Activated CD4-positive, alpha-beta T cell treated with anti-CD3 and anti-CD28 coated beads for 1 hour (primary cell): ENCODE measurements around the gene WDR37.
"Not testable (repeated sequence)": the region's sequence is repeated elsewhere in the genome, so short reads cannot be mapped to it uniquely, and the experiment has no call there.

Experiments
- DNase-seq: peaks from one replicate; pipeline ENCODE4 v3.0.0-alpha.2; 2020

Gene WDR37, protein sequence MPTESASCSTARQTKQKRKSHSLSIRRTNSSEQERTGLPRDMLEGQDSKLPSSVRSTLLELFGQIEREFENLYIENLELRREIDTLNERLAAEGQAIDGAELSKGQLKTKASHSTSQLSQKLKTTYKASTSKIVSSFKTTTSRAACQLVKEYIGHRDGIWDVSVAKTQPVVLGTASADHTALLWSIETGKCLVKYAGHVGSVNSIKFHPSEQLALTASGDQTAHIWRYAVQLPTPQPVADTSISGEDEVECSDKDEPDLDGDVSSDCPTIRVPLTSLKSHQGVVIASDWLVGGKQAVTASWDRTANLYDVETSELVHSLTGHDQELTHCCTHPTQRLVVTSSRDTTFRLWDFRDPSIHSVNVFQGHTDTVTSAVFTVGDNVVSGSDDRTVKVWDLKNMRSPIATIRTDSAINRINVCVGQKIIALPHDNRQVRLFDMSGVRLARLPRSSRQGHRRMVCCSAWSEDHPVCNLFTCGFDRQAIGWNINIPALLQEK

GRCh38 chr10:1056326-1057105 lies at the start of gene WDR37:
Gene WDR37, plus strand, starts transcription at chr10:1056385. Its CDS starts 15,771 bp downstream, at chr10:1072156.
- peak; percentile 77 for DNase-seq

- DNase-seq: no peak
These were observed 49.6 kb upstream of the WDR37 start for GRCh38 chr10:1006573-1006972.

DNA sequence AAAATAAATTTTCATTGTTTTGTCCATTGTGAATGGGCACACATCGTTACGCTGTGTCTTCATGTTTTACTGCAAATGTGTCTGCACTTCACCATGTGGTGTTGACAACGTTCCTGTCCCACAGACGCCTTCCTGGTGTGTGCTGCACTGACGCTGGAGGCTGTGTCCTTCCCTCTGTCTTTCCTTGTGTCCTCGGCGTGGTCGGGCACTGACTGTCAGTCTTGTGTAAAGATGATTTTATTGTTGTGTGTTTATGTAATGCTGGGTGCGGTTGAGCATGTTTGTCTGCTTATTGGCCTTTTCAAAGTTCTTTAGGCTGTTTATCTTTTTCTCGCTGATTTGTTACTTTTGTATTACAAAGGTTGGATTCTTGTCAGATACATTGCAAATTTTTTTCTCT lies 48.6 kb upstream of the WDR37 start:
- DNase-seq: no peak

GRCh38 chr10:1009071-1009494 lies 47.1 kb upstream of the WDR37 start:
- no peak for DNase-seq

DNA sequence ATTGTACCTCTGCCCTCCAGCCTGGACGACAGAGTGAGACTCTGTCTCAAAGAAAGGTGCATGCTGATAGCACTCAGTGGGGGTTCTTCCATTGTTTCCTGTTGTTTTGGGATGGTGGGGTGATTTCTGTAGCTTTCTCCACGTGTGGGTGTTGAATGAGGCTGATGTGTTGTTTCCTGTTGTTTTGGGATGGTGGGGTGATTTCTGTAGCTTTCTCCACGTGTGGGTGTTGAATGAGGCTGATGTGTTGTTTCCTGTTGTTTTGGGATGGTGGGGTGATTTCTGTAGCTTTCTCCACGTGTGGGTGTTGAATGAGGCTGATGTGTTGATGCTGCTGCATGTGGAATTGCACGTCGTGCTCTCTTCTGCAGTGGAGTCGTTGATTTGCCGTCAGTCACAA lies 46.2 kb upstream of the WDR37 start:
- DNase-seq: not testable (repeated sequence)

GRCh38 chr10:1010703-1011102 lies 45.5 kb upstream of the WDR37 start:
- DNase-seq: no peak

GRCh38 chr10:1011696-1012095 lies 44.5 kb upstream of the WDR37 start:
- no peak for DNase-seq

DNA sequence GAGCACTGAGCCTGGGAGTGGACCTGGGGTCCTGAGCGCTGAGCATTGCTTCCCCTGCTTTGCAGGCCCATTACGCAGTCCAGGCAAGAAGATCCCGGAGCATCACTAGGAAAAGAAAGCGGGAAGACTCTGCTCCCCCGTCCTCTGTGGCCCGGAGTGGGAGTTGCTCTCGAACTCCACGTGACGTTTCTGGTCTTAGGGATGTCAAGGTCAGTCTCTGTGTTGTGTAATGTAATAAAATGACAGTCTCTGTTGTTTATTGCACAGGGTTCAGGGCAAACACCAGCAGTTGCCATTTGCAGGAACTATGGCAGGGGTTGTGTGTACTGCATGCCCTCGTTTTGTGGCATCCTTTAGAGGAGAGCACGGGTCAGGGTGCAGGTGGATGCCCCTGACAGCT lies 40.5 kb upstream of the WDR37 start:
- no peak for DNase-seq

GRCh38 chr10:1019362-1019761 lies 36.8 kb upstream of the WDR37 start:
- DNase-seq: no peak

DNA sequence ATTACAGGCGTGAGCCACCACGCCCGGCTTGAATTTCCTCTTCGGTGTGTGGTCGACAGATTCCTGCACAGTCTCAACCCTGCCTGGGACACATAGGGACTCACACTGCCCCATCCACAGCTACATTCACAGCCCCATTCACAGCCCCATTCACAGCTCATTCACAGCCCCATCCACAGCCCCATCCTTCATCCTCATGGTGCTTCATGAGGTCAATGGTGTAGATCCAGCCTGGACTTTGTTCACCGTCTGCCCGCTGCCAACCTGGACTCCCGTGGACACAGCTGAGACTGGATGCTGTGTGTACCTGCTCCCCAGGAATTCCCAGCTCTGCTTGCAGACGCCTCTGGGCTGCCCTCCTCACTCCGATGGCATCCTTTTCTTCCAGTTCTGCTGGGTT lies 35.7 kb upstream of the WDR37 start:
- DNase-seq: no peak

DNA sequence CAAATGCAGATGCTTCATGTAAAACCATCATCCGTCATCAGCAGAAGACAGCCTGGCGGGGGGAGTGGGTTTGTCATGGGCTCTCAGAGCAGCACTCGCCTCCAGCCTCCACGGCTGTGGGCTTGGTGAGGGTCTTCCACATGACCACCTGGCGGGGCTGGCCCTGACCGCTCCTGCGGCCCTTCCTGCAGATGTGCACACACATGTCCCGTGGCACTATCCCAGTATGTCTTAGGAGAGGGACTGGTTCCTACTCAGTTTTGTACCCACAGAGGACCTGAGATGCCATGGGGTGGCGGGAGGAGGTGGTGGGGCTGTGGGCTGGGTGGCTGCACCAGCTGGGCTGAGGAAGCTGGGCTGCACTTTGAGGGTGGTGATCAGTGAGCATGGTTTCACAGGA lies 35.2 kb upstream of the WDR37 start:
- no peak for DNase-seq

- no peak for DNase-seq
These were observed 33.8 kb upstream of the WDR37 start for GRCh38 chr10:1022413-1022812.

DNA sequence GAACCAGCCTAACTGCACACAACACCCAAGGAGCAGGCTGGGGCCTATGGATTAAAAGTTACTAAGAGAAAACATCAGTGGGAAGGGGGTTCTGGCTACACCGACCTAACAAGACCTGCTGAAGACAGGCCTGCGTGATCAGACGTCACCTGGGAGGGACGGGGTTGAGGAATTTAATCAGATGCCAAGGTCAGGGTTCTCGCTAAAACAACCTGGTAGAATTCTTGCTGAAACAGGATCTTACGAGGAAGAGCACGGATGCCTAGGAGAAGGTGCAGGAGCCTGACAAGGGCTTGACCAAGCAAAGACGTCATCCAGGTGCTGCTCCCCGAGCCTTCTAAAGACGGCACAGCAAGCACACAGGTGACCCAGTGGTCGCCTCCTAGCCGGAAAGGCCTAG lies 32.1 kb upstream of the WDR37 start:
- DNase-seq: no peak

GRCh38 chr10:1025683-1026082 lies 30.5 kb upstream of the WDR37 start, which contains the start of gene IDI2:
Gene IDI2, minus strand, starts transcription at chr10:1025859. Its CDS starts 1,136 bp downstream, at chr10:1024723.
- no peak for DNase-seq

GRCh38 chr10:1026578-1026977 lies 29.6 kb upstream of the WDR37 start:
- no peak for DNase-seq

- DNase-seq: no peak
These were observed 26.3 kb upstream of the WDR37 start for GRCh38 chr10:1029838-1030237.

GRCh38 chr10:1033601-1034000 lies 22.6 kb upstream of the WDR37 start:
- DNase-seq: no peak

DNA sequence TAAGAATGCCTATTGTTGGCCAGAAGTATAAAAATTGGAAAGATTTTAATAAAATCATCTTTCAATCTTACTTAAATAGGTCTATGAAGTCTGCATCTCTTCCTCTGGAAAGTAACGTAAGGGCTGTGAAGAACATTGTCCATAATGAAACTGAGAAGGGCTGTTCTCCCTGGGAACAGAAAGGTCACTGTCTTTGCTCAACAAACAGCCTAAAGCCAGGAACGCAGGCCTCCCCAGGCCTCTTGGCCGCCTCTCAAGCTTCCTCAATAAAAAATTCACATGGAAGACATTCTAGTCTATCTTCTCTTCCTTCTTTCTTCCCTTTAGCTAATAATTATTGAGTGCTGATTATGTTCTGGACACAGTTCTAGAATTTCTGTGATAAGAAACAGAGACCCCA lies 21.4 kb upstream of the WDR37 start:
- DNase-seq: no peak

- no peak for DNase-seq
These were observed 21.0 kb upstream of the WDR37 start for GRCh38 chr10:1035201-1035600.

DNA sequence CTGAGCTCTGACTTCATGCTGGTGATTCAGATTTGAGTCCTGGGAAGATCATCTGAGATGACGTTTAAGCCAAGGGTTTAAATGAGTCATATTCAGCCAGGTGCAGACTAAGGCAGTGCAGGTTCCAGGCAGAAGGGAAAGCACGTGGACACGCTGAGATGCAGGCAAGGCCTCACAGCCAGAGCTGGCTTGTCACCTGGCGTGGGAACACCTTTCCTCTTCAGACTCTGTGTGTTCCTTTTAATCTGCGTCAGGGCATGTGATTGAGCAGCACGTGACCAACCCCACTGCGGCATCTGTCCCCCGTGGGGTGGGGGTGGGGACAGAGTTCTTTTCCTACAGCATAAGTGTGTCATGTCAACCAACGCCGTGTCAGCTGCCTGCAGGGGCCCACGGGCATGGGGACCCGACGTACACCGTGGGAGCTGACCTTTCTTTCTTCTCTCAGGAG lies 19.8 kb upstream of the WDR37 start:
- no peak for DNase-seq

- no peak for DNase-seq
These were observed 19.1 kb upstream of the WDR37 start for GRCh38 chr10:1037098-1037497.

DNA sequence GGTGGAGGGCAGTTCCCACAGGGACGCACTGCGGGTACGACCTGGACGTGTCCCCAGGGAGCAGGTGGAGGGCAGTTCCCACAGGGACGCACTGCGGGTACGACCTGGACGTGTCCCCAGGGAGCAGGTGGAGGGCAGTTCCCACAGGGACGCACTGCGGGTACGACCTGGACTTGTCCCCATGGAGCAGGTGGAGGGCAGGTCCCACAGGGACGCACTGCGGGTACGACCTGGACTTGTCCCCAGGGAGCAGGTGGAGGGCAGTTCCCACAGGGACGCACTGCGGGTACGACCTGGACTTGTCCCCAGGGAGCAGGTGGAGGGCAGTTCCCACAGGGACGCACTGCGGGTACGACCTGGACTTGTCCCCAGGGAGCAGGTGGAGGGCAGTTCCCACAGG lies 17.4 kb upstream of the WDR37 start:
- DNase-seq: not testable (repeated sequence)

GRCh38 chr10:1040133-1040532 lies 16.1 kb upstream of the WDR37 start:
- DNase-seq: no peak

DNA sequence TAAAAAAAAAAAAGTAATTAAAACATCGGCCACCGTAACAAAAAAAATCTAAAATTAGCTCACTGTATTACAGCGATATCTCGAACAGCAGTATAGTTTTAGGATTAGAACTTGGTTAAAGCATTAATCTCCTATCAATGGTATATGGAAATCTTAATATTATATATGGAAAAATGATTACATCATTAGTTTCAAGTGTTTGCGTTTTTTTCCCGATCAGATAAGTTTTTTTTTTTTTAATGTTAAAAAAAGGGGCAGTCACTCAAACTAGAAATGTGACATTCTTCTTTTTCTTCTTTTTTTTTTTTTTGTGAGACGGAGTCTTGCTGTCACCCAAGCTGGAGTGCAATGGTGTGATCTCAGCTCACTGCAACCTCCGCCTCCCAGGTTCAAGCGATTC lies 14.7 kb upstream of the WDR37 start:
- DNase-seq: no peak
